Heart left ventricle (tissue), 16 donors: Measurements from ENCODE around the gene PTPRM. TPM values are rescaled to one million over a fixed set of nuclear protein-coding genes. Genes with fewer than 3 reads are reported as not detected.

Experiments
- ATAC-seq, 4 donors: fragments of 200-7000 bp; cut with Tn5 transposase; one replicate each; pipeline ENCODE4 v1.9.1; 2020 to 2022; ENCODE audit warnings: moderate library complexity in 4 of 4, mild to moderate bottlenecking in 3 of 4, moderate number of reproducible peaks in 1 of 4
- DNase-seq, 5 donors: peaks; one replicate each; pipeline ENCODE4 v3.0.0-alpha.2; 2020
- H3K27ac ChIP-seq, 12 donors: fragments of 200-600 bp; sonication (generic) in 4 of 12; one replicate each; pipeline versions ENCODE4 v1.5.0 to v1.8.0; 2016 to 2022; ENCODE audit warnings: mild to moderate bottlenecking in 2 of 12
- H3K27me3 ChIP-seq, 9 donors: fragments of 200-600 bp; sonication (generic) in 2 of 9; one replicate each; pipeline versions ENCODE4 v1.5.1 to v1.8.0; 2016 to 2022; ENCODE audit warnings: mild to moderate bottlenecking in 3 of 9
- H3K36me3 ChIP-seq, 9 donors: fragments of 200-600 bp; sonication (generic) in 2 of 9; one replicate each; pipeline versions ENCODE4 v1.5.0 to v1.8.0; 2018 to 2022; ENCODE audit warnings: mild to moderate bottlenecking in 2 of 9
- H3K4me1 ChIP-seq, 12 donors: fragments of 200-600 bp; sonication (generic) in 4 of 12; one replicate each; pipeline versions ENCODE4 v1.5.0 to v1.8.0; 2016 to 2022; ENCODE audit warnings: mild to moderate bottlenecking in 3 of 12
- H3K4me3 ChIP-seq, 12 donors: fragments of 200-600 bp; sonication (generic) in 4 of 12; one replicate each; pipeline versions ENCODE4 v1.5.0 to v1.8.0; 2017 to 2022; ENCODE audit warnings: mild to moderate bottlenecking in 9 of 12, moderate library complexity in 4 of 12
- H3K9me3 ChIP-seq, 12 donors: fragments of 200-600 bp; sonication (generic) in 4 of 12; one replicate each; pipeline versions ENCODE4 v1.5.0 to v1.8.0; 2016 to 2022; ENCODE audit warnings: mild to moderate bottlenecking in 1 of 12
- POLR2A ChIP-seq, 2 donors: fragments of 450-650 bp; IDR thresholded peaks; one replicate each; pipeline ENCODE4 v1.6.1; 2017; ENCODE audit warnings: antibody characterized with exemption in 2 of 2, mild to moderate bottlenecking in 2 of 2, moderate library complexity in 2 of 2
- WGBS, 4 donors: extraction: QIAGEN DNeasy Blood & Tissue Kit in 2 of 4; methylation state at CpG; one replicate each; pipeline versions ENCODE4 v1.1.5 to v1.1.7; 2013 to 2018; 5-methylcytosine and 5-hydroxymethylcytosine counted together
- intact Hi-C, 10 donors: fragments of 100-400 bp; cut with DNase I; formaldehyde crosslinking; loops; one replicate each; pipeline versions ENCODE4 v1.11.1 to v1.14.2; 2022
- polyA plus RNA-seq, 2 donors: library from polyadenylated mRNA; stranded (reverse); fragments of 200-250 nt; gene quantifications; one replicate each; pipeline ENCODE4 v1.2.3, GENCODE V29; 2013
- total RNA-seq, 9 donors: library from RNA; depleted of rRNA in 2 of 9; stranded (reverse); fragments of >200 nt in 2 of 9; fragmentation: NEBNext Ultra II Directional in 3 of 9; extraction: Animal tissue kit (Norgen Biotek cat#: 25700) in 3 of 9; gene quantifications; one replicate each; pipeline versions ENCODE4 v1.1.0 to v1.2.4, GENCODE V29; 2016 to 2023
- TF ChIP-seq, protein P1 (sequence below), 12 donors: fragments of 200-600 bp; sonication (generic) in 4 of 12; IDR thresholded peaks; one replicate each; pipeline versions ENCODE4 v1.5.0 to v1.8.0; 2018 to 2022; ENCODE audit warnings: antibody characterized with exemption in 12 of 12, mild to moderate bottlenecking in 5 of 12
- donor health status: ischemic (EF 13 %, LVEDD 7.1; RV severe dilation, severe dysfunction).
- donor health status: healthy with polysubstance abuse.
- donor health status: DM: no; HTN: yes; CAD: no.
- donor health status: DM: no; HTN: no; CAD: no.
- donor health status: ischemic (EF 25% LVEDD 6.9; RV normal size, moderate dysfunction).
- donor health status: ischemic (EF 25% LVEDD 5.7; RV mildly dilated, moderate dysfunction).
- donor health status: healthy.
- donor health status: DM: yes; HTN: yes; CAD: no.
- donor health status: ischemic (EF 35%, LVEDD 5.7; RV mildly dilated, moderate dysfunction).
- donor health status: nonischemic (EF 11% LVEDD 7.7; RV severe dilation, severe dysfunction).
- donor health status: DM: yes; HTN: yes; CAD: no.
- donor health status: PGD.
- donor health status: ischemic (EF 29% LVEDD 5.4; RV normal size, mild dysfunction).
- donor health status: nonischemic (EF 23%, LVEDD 6.1; RV moderate dilation, normal function).

The PTPRM gene
- total and polyA plus RNA-seq, 11 donors = 93.8 to 186 (median 123) TPM

DNA sequence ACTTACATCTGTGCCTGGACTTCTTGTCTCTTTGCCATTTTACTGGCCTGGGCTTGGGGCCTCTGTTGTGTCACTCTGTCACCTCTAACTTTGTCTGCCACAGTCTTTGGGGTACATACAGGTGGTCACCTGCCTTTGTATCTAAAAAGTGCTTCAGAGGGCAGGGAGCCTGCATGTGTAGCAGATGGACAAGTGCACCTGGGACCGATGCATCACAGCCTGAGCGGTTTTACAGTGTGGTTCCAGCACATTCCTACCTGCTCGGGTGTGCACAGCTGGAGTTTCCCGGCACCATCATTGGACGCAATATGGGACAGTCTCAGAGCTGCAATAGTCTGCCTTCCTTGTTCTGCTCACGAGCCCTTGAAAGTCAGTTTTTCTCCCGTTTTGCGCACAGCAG is 792.4 kb downstream of the PTPRM start:
- H3K4me3 ChIP-seq = no peak overlapping the region
- H3K27ac ChIP-seq = no peak overlapping the region
- no peaks in the 10 kb centered on the region for H3K27me3 ChIP-seq
- TF ChIP-seq, protein P1, sequence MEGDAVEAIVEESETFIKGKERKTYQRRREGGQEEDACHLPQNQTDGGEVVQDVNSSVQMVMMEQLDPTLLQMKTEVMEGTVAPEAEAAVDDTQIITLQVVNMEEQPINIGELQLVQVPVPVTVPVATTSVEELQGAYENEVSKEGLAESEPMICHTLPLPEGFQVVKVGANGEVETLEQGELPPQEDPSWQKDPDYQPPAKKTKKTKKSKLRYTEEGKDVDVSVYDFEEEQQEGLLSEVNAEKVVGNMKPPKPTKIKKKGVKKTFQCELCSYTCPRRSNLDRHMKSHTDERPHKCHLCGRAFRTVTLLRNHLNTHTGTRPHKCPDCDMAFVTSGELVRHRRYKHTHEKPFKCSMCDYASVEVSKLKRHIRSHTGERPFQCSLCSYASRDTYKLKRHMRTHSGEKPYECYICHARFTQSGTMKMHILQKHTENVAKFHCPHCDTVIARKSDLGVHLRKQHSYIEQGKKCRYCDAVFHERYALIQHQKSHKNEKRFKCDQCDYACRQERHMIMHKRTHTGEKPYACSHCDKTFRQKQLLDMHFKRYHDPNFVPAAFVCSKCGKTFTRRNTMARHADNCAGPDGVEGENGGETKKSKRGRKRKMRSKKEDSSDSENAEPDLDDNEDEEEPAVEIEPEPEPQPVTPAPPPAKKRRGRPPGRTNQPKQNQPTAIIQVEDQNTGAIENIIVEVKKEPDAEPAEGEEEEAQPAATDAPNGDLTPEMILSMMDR (IDR thresholded peaks at IDR 0.05) = no peak
- TF ChIP-seq POLR2A (IDR thresholded peaks at IDR 0.05) = no peak
- DNase-seq (no peak), ATAC-seq (no peak)
- intact Hi-C loops = no loop called here
- peaks cover 0 to 16% (median 0%) of the 10 kb centered on the region in 12 donors for H3K4me1 ChIP-seq
- peaks cover 0 to 11% (median 0%) of the 10 kb centered on the region in 9 donors for H3K36me3 ChIP-seq
- no peaks in the 10 kb centered on the region for H3K9me3 ChIP-seq
- WGBS, 4 donors = 96 to 98% (median 97%) methylated on average over 7 to 8 of the region's 8 CpGs

- Histone ChIP-seq H3K4me1 (peaks cover 0 to 31% (median 9%) of the 10 kb centered on the region in 12 donors), H3K36me3 (peaks cover 0 to 11% (median 0%) of the 10 kb centered on the region in 9 donors), H3K27ac (no peak overlapping the region), H3K27me3 (no peaks in the 10 kb centered on the region), H3K4me3 (no peak overlapping the region), H3K9me3 (no peaks in the 10 kb centered on the region)
- ATAC-seq (no peak), DNase-seq (no peak)
- WGBS, 4 donors = 83 to 98% (median 97%) methylated on average over 1 to 5 of the region's 5 CpGs
- TF ChIP-seq POLR2A (IDR thresholded peaks at IDR 0.05) = no peak
- TF ChIP-seq, protein P1 (IDR thresholded peaks at IDR 0.05) = no peak
- intact Hi-C loops = loop anchor here in 2 of 10 donors (10.0 kb wide), 2 partner anchors 57 to 277 kb away; no protein-coding TSS in a partner anchor
Measured at GRCh38 chr18:8361941-8362471, 794.9 kb downstream of the PTPRM start.

- intact Hi-C loops = loop anchor here in 2 of 10 donors (10.0 kb wide), 2 partner anchors 58 to 278 kb away; no protein-coding TSS in a partner anchor
- no peak overlapping the region for H3K4me3 ChIP-seq
- DNase-seq = no peak
Measured at GRCh38 chr18:8362863-8363262, 795.7 kb downstream of the PTPRM start.

DNA sequence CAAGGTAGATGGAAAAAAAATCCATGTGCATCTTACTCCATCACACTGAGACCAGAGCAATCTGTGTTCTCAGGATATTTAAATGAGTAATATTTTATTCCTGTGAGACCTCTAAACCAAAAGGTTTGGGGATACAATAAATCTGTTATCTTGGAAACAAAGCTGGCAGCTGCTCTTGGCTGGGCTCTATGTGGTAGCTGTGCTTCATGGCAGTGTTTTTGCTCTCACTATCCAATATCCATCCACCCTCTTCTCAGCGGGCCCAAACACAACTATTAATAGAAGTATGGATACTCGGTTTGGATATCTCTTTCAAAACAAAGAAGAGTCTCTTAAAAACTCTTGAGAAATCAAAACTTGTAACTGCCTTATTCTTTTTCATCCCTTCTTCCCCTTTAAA is 797.3 kb downstream of the PTPRM start:
- TF ChIP-seq, protein P1 (IDR thresholded peaks at IDR 0.05) = no peak
- no peak for TF ChIP-seq POLR2A (IDR thresholded peaks at IDR 0.05)
- Histone ChIP-seq H3K27ac (no peak overlapping the region), H3K9me3 (no peaks in the 10 kb centered on the region), H3K27me3 (no peaks in the 10 kb centered on the region), H3K4me3 (no peak overlapping the region), H3K4me1 (peaks cover 0 to 37% (median 13%) of the 10 kb centered on the region in 12 donors), H3K36me3 (peaks cover 0 to 11% (median 0%) of the 10 kb centered on the region in 9 donors)
- WGBS, 4 donors = 26 to 41% (median 32%) methylated on average over 2 of the region's 2 CpGs
- intact Hi-C loops = loop anchor here in 2 of 10 donors (10.0 kb wide), 2 partner anchors 60 to 280 kb away; no protein-coding TSS in a partner anchor
- no peak for DNase-seq
- ATAC-seq = peak in 3 of 4 donors; percentile 43 to 46 (median 46)

More at GRCh38 chr18:8362863-8363262, 795.7 kb downstream of the PTPRM start:
- 83 to 90% (median 87%) methylated on average over 5 of the region's 5 CpGs for WGBS, 4 donors
- Histone ChIP-seq H3K9me3 (no peaks in the 10 kb centered on the region), H3K36me3 (peaks cover 0 to 11% (median 0%) of the 10 kb centered on the region in 9 donors), H3K27me3 (no peaks in the 10 kb centered on the region), H3K27ac (peak overlapping the region in 1 of 12 donors; percentile 25), H3K4me1 (peaks cover 0 to 37% (median 13%) of the 10 kb centered on the region in 12 donors)
- peak; percentile 29 to 77 (median 42) for ATAC-seq
- TF ChIP-seq POLR2A (IDR thresholded peaks at IDR 0.05) = no peak
- TF ChIP-seq, protein P1 (IDR thresholded peaks at IDR 0.05) = no peak
